ENCODE results near the gene MYLIP. TPM values are rescaled to one million over a fixed set of nuclear protein-coding genes. Genes with fewer than 3 reads are reported as not detected.

The MYLIP gene
- total RNA-seq, 4 donors from 2014 or later: 22.5 to 43.2 (median 40.7) TPM

DNA sequence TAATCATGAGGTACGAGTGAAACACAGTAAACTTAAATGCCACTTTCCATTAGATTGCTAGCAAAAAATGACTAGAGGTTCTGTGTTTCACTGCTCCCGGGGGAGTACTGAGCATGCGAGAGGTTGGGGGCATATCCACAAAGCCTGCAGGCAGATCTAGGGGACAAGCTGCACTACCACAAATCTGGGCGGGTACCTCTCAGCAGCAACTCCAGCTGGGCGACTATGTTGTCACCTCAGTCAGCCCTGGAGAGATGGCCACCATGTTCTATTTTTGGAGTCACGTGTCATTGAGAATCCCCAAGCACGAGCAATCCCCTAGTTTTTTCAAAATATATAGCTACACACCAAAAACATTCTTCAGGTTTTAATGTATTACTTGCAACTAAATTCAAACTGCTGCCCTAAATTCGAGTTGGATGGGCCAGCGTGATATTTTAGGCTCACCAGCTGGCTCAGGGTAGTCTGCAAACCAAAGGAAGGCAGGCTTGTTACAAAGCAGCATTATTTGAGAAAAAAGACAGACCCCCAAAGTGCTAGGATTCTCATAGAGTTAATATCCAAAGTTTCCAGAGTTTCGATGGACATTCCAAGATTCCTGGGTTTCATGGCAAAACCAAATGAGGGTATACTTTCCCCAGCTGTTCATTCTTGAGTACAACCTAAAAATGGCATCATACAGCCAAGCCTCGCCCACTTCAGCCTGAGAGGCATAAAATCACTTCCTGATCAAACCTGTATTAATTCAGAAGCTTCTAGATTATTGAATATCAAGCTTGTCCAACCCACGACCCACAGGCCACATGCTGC, 24.1 kb upstream of the MYLIP start:
- Histone ChIP-seq H3K9me3 (no peaks in the 10 kb centered on the region), H3K27me3 (no peaks in the 10 kb centered on the region), H3K27ac (no peak overlapping the region), H3K4me3 (no peak overlapping the region), H3K4me1 (peaks cover 0 to 9% (median 7%) of the 10 kb centered on the region in 4 donors), H3K36me3 (no peaks in the 10 kb centered on the region)
- intact Hi-C loops (cut with DNase I; ENCODE audit: low total_unique reads) (no loop called here), in situ Hi-C loops (cut with MboI; ENCODE audit: low pct_ligation_motif_present in 1 of 4, low pct_unique_long_range_greater_than_20kb in 1 of 4, low sequenced_read_pairs in 3 of 4) (no loop called here)
- WGBS, 2 donors (ENCODE audit: low coverage in 1 of 2): 76 to 90% methylated on average over 8 to 12 of the region's 12 CpGs
- DNase-seq: no peak
- TF ChIP-seq POLR2A (IDR thresholded peaks at IDR 0.05): no peak
- TF ChIP-seq, protein P1, sequence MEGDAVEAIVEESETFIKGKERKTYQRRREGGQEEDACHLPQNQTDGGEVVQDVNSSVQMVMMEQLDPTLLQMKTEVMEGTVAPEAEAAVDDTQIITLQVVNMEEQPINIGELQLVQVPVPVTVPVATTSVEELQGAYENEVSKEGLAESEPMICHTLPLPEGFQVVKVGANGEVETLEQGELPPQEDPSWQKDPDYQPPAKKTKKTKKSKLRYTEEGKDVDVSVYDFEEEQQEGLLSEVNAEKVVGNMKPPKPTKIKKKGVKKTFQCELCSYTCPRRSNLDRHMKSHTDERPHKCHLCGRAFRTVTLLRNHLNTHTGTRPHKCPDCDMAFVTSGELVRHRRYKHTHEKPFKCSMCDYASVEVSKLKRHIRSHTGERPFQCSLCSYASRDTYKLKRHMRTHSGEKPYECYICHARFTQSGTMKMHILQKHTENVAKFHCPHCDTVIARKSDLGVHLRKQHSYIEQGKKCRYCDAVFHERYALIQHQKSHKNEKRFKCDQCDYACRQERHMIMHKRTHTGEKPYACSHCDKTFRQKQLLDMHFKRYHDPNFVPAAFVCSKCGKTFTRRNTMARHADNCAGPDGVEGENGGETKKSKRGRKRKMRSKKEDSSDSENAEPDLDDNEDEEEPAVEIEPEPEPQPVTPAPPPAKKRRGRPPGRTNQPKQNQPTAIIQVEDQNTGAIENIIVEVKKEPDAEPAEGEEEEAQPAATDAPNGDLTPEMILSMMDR (IDR thresholded peaks at IDR 0.05): no peak
- no peak for TF ChIP-seq EP300 (IDR thresholded peaks at IDR 0.05; ENCODE audit: low read depth)
- TF ChIP-seq POLR2AphosphoS5 (IDR thresholded peaks at IDR 0.05): no peak

DNA sequence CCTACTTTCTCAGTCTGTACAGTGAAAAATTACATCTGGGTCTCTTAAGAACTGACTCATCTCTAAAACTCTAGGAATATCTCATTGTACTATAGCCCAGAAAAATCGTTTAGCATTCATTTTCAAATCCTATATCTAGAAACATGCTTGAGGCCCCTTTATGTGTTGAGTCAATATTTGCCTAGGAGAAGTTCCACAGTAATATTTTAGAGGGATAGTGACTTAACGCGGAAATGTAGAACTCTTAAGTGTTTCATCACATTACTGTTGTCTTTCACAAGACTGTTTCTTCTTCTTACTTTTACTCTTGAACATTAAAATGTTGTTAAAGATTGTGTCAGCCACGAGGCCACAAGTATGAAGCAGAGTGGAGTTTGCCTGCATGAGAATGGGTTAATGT, 23.0 kb upstream of the MYLIP start:
- in situ Hi-C loops (cut with MboI; ENCODE audit: low pct_ligation_motif_present in 1 of 4, low pct_unique_long_range_greater_than_20kb in 1 of 4, low sequenced_read_pairs in 3 of 4) (no loop called here), intact Hi-C loops (cut with DNase I; ENCODE audit: low total_unique reads) (no loop called here)
- no peak for TF ChIP-seq EP300 (IDR thresholded peaks at IDR 0.05; ENCODE audit: low read depth)
- TF ChIP-seq, protein P1 (IDR thresholded peaks at IDR 0.05): no peak
- no peak for TF ChIP-seq POLR2AphosphoS5 (IDR thresholded peaks at IDR 0.05)
- no peak overlapping the region for H3K4me3 ChIP-seq
- 41 to 56% methylated on average over 4 of the region's 4 CpGs for WGBS, 2 donors (ENCODE audit: low coverage in 1 of 2)
- no peaks in the 10 kb centered on the region for H3K9me3 ChIP-seq
- H3K4me1 ChIP-seq: peaks cover 0 to 11% (median 7%) of the 10 kb centered on the region in 4 donors
- no peak for DNase-seq
- no peak overlapping the region for H3K27ac ChIP-seq
- no peaks in the 10 kb centered on the region for H3K36me3 ChIP-seq
- H3K27me3 ChIP-seq: no peaks in the 10 kb centered on the region

DNA sequence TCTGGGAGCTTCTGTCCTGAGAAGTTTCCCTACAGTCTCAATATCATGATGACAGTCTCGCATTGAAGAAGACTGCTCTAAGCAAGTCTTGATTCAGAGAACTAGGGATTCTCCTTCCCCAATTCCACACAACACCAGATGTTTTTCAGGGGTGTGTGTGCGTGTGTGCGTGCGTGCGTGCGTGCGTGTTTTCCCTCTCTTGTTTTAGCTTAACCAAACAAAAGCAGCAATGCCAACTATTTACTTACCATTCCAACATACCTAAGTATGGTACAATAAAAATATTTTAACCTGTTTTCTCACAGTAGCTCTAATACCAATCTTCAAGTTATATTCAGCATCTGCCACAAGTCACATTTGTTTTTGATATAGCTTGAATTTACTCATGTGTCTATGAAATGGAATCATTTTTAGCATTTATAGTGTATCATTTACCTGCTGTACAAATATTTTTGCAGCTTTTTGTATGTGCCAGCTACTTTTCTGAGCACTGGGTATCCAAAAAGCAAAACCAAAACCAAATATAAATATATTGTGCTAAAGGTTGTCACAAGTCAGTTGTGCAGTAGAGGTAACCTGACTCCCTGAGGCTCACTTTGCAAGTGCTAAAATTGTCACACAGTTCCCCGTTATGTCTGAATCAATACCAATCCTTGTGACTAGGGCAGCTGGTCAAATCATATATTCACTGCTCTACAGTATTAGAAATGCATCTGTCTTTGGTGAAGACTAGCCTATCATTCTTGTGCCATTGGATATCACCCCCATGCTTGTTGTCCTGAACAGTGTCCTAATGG, 21.7 kb upstream of the MYLIP start:
- no peak for TF ChIP-seq EP300 (IDR thresholded peaks at IDR 0.05; ENCODE audit: low read depth)
- no peak for TF ChIP-seq POLR2A (IDR thresholded peaks at IDR 0.05)
- TF ChIP-seq POLR2AphosphoS5 (IDR thresholded peaks at IDR 0.05): no peak
- TF ChIP-seq, protein P1 (IDR thresholded peaks at IDR 0.05): no peak
- no peaks in the 10 kb centered on the region for H3K36me3 ChIP-seq
- no peaks in the 10 kb centered on the region for H3K9me3 ChIP-seq
- 60 to 88% methylated on average over 1 to 8 of the region's 8 CpGs for WGBS, 2 donors (ENCODE audit: low coverage in 1 of 2)
- H3K4me1 ChIP-seq: peaks cover 0 to 11% (median 7%) of the 10 kb centered on the region in 4 donors
- H3K4me3 ChIP-seq: no peak overlapping the region
- intact Hi-C loops (cut with DNase I; ENCODE audit: low total_unique reads) (no loop called here), in situ Hi-C loops (cut with MboI; ENCODE audit: low pct_ligation_motif_present in 1 of 4, low pct_unique_long_range_greater_than_20kb in 1 of 4, low sequenced_read_pairs in 3 of 4) (no loop called here)
- no peaks in the 10 kb centered on the region for H3K27me3 ChIP-seq
- DNase-seq: no peak
- H3K27ac ChIP-seq: no peak overlapping the region

DNA sequence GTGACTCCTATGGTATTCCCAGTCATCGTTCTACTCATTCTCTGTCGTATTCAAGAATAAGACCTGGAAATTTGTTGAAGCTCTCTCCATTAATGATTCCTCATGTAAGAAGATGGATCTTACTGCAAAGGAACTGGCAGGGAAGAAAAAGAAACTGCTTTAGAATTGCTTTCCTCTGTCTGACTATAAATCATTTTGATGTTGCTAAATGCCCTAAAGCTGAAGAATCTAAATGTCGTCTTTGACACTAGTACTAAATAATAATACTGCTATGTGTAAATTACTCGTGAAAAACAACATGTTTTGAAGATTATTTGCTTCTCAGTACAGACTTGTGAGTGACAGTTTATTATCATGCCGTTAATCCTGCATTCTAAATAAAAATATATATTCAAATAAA, 20.5 kb upstream of the MYLIP start:
- no peak overlapping the region for H3K27ac ChIP-seq
- no peak for TF ChIP-seq POLR2A (IDR thresholded peaks at IDR 0.05)
- TF ChIP-seq POLR2AphosphoS5 (IDR thresholded peaks at IDR 0.05): no peak

More for the DNA sequence above, 20.5 kb upstream of the MYLIP start:
- Histone ChIP-seq H3K36me3 (no peaks in the 10 kb centered on the region), H3K27me3 (no peaks in the 10 kb centered on the region), H3K4me3 (no peak overlapping the region), H3K9me3 (no peaks in the 10 kb centered on the region), H3K4me1 (peaks cover 0 to 11% (median 7%) of the 10 kb centered on the region in 4 donors)
- WGBS, 2 donors (ENCODE audit: low coverage in 1 of 2): 80 to 85% methylated on average over 5 of the region's 5 CpGs
- in situ Hi-C loops (cut with MboI; ENCODE audit: low pct_ligation_motif_present in 1 of 4, low pct_unique_long_range_greater_than_20kb in 1 of 4, low sequenced_read_pairs in 3 of 4): no loop called here
- DNase-seq: no peak
- intact Hi-C loops (cut with DNase I; ENCODE audit: low total_unique reads): no loop called here
